HCT116 (cell line): ENCODE measurements around the gene ZDHHC9. TPM values are rescaled to one million over a fixed set of nuclear protein-coding genes. Genes with fewer than 3 reads are reported as not detected.
"Not testable (repeated sequence)": the region's sequence is repeated elsewhere in the genome, so short reads cannot be mapped to it uniquely, and the experiment has no call there.

Experiments used
- ATAC-seq: fragments of 200-7000 bp; cut with Tn5 transposase; 2 replicates; pipeline ENCODE4 v1.9.1; 2020; ENCODE audit warnings: mild to moderate bottlenecking, moderate library complexity
- BruUV-seq: library from RNA; stranded (reverse); fragments of 400-500 nt; replicated peaks from 2 replicates; lab custom pipeline; 2021; lab: Mats Ljungman, UMichigan
- CTCF ChIA-PET: fragments of 300-600 bp; sonication (Branson Sonifier 250); formaldehyde crosslinking; loops from one replicate; lab custom pipeline; 2021; ENCODE audit warnings: antibody characterized with exemption; lab: Charles Lee
- POLR2A ChIA-PET: fragments of 300-600, 350-600 bp; sonication (Branson Sonifier 250); formaldehyde crosslinking; loops from one replicate; lab custom pipeline; 2021; ENCODE audit warnings: antibody characterized with exemption; lab: Charles Lee
- RAD21 ChIA-PET, 2 experiments: fragments of 300-600 bp; sonication (Branson Sonifier 250); formaldehyde crosslinking; loops; one replicate each; lab custom pipeline; 2023; ENCODE audit warnings: low total read pairs in 2 of 2; ENCODE audit not compliant: uncharacterized antibody in 2 of 2, unreplicated experiment in 2 of 2, low non-redundant PET in 1 of 2; lab: Charles Lee
- DNase-seq: peaks from one replicate; pipeline ENCODE4 v3.0.0-alpha.2; 2010; ENCODE audit warnings: low read depth, low spot score
- H2AFZ ChIP-seq: fragments of 200-600 bp; shearing (Covaris generic), sonication (generic); 2 replicates; pipeline ENCODE4 v1.6.1; 2017; ENCODE audit warnings: low read depth, mixed run types, mixed read lengths, antibody characterized with exemption, low read length; ENCODE audit not compliant: poor library complexity, severe bottlenecking
- H3K27ac ChIP-seq: 2 replicates; pipeline ENCODE4 v1.5.1; 2012; ENCODE audit warnings: low read depth, low read length
- H3K27me3 ChIP-seq: fragments of 200-600 bp; sonication (generic); 2 replicates; pipeline ENCODE4 v1.6.1; 2016; ENCODE audit warnings: mixed run types, low read length, mixed read lengths; ENCODE audit not compliant: insufficient read depth
- H3K36me3 ChIP-seq, 2 experiments: fragments of 200-500 bp in 1 of 2; fragments of 200-600 bp in 1 of 2; sonication (Bioruptor generic) in 1 of 2; sonication (generic) in 1 of 2; 2 replicates each; pipeline versions ENCODE4 v1.5.1 to v1.6.1; 2014 to 2016; ENCODE audit warnings: low read length in 2 of 2, inconsistent platforms in 1 of 2, mixed read lengths in 1 of 2, mixed run types in 1 of 2; ENCODE audit not compliant: insufficient read depth in 2 of 2, control insufficient read depth in 1 of 2
- H3K4me1 ChIP-seq, 2 experiments: fragments of 200-600 bp in 1 of 2; sonication (generic) in 1 of 2; 2 replicates each; pipeline versions ENCODE4 v1.5.1 to v1.6.1; 2012 to 2017; ENCODE audit warnings: low read length in 2 of 2, inconsistent platforms in 1 of 2, mild to moderate bottlenecking in 1 of 2, mixed read lengths in 1 of 2, mixed run types in 1 of 2, moderate library complexity in 1 of 2; ENCODE audit not compliant: insufficient read depth in 2 of 2, control insufficient read depth in 1 of 2
- H3K4me2 ChIP-seq: fragments of 200-600 bp; sonication (generic); 2 replicates; pipeline ENCODE4 v1.6.1; 2017; ENCODE audit warnings: mixed run types, low read length, mixed read lengths
- H3K4me3 ChIP-seq, 2 experiments: fragments of 200-600 bp in 1 of 2; sonication (generic) in 1 of 2; replicated peaks in 1 of 2; 2 replicates each; pipeline ENCODE4 v1.5.1; 2011 to 2016; ENCODE audit warnings: low read length in 2 of 2, control low read depth in 1 of 2, low read depth in 1 of 2, mild to moderate bottlenecking in 1 of 2, mixed read lengths in 1 of 2, mixed run types in 1 of 2
- H3K79me2 ChIP-seq: fragments of 200-600 bp; sonication (generic); 2 replicates; pipeline ENCODE4 v1.6.1; 2017; ENCODE audit warnings: mild to moderate bottlenecking, mixed run types, low read length, moderate library complexity, mixed read lengths; ENCODE audit not compliant: insufficient read depth
- H3K9ac ChIP-seq: fragments of 200-600 bp; sonication (generic); 2 replicates; pipeline ENCODE4 v1.6.1; 2016; ENCODE audit warnings: low read length, mixed read lengths
- H3K9me2 ChIP-seq: fragments of 200-600 bp; sonication (generic), shearing (Covaris generic); 2 replicates; pipeline ENCODE4 v1.6.1; 2017; ENCODE audit warnings: mixed run types, mild to moderate bottlenecking, moderate library complexity; ENCODE audit not compliant: insufficient read depth
- H3K9me3 ChIP-seq, 2 experiments: fragments of 200-500 bp in 1 of 2; fragments of 200-600 bp in 1 of 2; sonication (Bioruptor generic) in 1 of 2; sonication (generic) in 1 of 2; 2 replicates each; pipeline ENCODE4 v1.6.1; 2014 to 2017; ENCODE audit warnings: low read length in 2 of 2, mixed read lengths in 2 of 2, inconsistent platforms in 1 of 2, low read depth in 1 of 2, mild to moderate bottlenecking in 1 of 2, mixed run types in 1 of 2, moderate library complexity in 1 of 2; ENCODE audit not compliant: control insufficient read depth in 1 of 2, insufficient read depth in 1 of 2
- H4K20me1 ChIP-seq: fragments of 200-600 bp; sonication (generic), shearing (Covaris generic); 2 replicates; pipeline ENCODE4 v1.6.1; 2017; ENCODE audit warnings: mixed run types, mild to moderate bottlenecking, moderate library complexity; ENCODE audit not compliant: insufficient read depth
- EGR1 ChIP-seq: IDR thresholded peaks from 2 replicates; pipeline ENCODE4 v1.6.1; 2012; ENCODE audit warnings: low read depth
- EZH2 ChIP-seq: fragments of 200-600 bp; sonication (generic); IDR thresholded peaks from 2 replicates; pipeline ENCODE4 v1.6.1; 2017; ENCODE audit warnings: antibody characterized with exemption, mixed run types
- FOSL1 ChIP-seq: IDR thresholded peaks from 2 replicates; pipeline ENCODE4 v1.6.1; 2012; ENCODE audit warnings: low read depth
- RAD21 ChIP-seq: IDR thresholded peaks from 2 replicates; pipeline ENCODE4 v1.6.1; 2012; ENCODE audit warnings: low read depth, mild to moderate bottlenecking
- SIN3A ChIP-seq: IDR thresholded peaks from 2 replicates; pipeline ENCODE4 v1.6.1; 2012; ENCODE audit warnings: low read depth
- TCF7L2 ChIP-seq: IDR thresholded peaks from 2 replicates; pipeline ENCODE4 v1.7.0; 2011; ENCODE audit warnings: borderline replicate concordance, inconsistent platforms; ENCODE audit not compliant: insufficient read depth, insufficient read length; ENCODE audit errors: extremely low read depth
- intact Hi-C: fragments of 100-400 bp; cut with micrococcal nuclease; formaldehyde crosslinking; loops from 2 replicates; pipeline ENCODE4 v1.10.0; 2022
- total RNA-seq: library from RNA; stranded (reverse); gene quantifications from one replicate; pipeline ENCODE4 v1.2.1, GENCODE V29; 2021; ENCODE audit not compliant: unreplicated experiment
- TF ChIP-seq, protein P1 (sequence below): IDR thresholded peaks from 2 replicates; pipeline ENCODE4 v1.6.1; 2011; ENCODE audit warnings: mild to moderate bottlenecking, low read length, moderate library complexity; ENCODE audit not compliant: insufficient replicate concordance; ENCODE audit errors: extremely low read depth
- TF ChIP-seq, protein P2 (sequence below): IDR thresholded peaks from 2 replicates; pipeline ENCODE4 v1.6.1; 2012

The ZDHHC9 gene
- total RNA-seq, 1 experiment from 2014 or later: 18.9 TPM

- TF ChIP-seq, protein P1, sequence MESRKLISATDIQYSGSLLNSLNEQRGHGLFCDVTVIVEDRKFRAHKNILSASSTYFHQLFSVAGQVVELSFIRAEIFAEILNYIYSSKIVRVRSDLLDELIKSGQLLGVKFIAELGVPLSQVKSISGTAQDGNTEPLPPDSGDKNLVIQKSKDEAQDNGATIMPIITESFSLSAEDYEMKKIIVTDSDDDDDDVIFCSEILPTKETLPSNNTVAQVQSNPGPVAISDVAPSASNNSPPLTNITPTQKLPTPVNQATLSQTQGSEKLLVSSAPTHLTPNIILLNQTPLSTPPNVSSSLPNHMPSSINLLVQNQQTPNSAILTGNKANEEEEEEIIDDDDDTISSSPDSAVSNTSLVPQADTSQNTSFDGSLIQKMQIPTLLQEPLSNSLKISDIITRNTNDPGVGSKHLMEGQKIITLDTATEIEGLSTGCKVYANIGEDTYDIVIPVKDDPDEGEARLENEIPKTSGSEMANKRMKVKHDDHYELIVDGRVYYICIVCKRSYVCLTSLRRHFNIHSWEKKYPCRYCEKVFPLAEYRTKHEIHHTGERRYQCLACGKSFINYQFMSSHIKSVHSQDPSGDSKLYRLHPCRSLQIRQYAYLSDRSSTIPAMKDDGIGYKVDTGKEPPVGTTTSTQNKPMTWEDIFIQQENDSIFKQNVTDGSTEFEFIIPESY: no peak
- TF ChIP-seq EZH2 (no peak), FOSL1 (no peak)
These were observed 32.0 kb upstream of the ZDHHC9 start (continued) for GRCh38 chrX:129875669-129876068.

- Histone ChIP-seq H3K4me3 (no peak overlapping the region), H3K9me2 (no peaks in the 10 kb centered on the region), H3K9ac (no peak overlapping the region), H3K27ac (no peak overlapping the region), H3K9me3 (no peaks in the 10 kb centered on the region), H3K27me3 (no peaks in the 10 kb centered on the region), H3K36me3 (no peaks in the 10 kb centered on the region), H3K4me2 (no peak overlapping the region), H3K79me2 (no peaks in the 10 kb centered on the region), H4K20me1 (no peaks in the 10 kb centered on the region), H3K4me1 (peaks cover 4 to 11% of the 10 kb centered on the region in 2 experiments; a peak in 3 of 4 replicates), H2AFZ (no peak overlapping the region)
- POLR2A ChIA-PET: no interaction called here
- no peak for DNase-seq
- TF ChIP-seq SIN3A: no peak
- TF ChIP-seq EGR1: no peak
- TF ChIP-seq, protein P2, sequence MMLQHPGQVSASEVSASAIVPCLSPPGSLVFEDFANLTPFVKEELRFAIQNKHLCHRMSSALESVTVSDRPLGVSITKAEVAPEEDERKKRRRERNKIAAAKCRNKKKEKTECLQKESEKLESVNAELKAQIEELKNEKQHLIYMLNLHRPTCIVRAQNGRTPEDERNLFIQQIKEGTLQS: no peak
- TF ChIP-seq RAD21: no peak
- no peak for TF ChIP-seq EZH2
- no peak for TF ChIP-seq TCF7L2
- intact Hi-C loops: no loop called here
- no TSS peak for BruUV-seq
- CTCF ChIA-PET: no interaction called here
- ATAC-seq: no peak
- RAD21 ChIA-PET: no interaction called here
These were observed 28.8 kb upstream of the ZDHHC9 start for GRCh38 chrX:129872524-129872923.

GRCh38 chrX:129866321-129866720 is 22.6 kb upstream of the ZDHHC9 start:
- H3K9me2 ChIP-seq, H3K27me3 ChIP-seq, H3K4me2 ChIP-seq, H3K36me3 ChIP-seq, H3K79me2 ChIP-seq, POLR2A ChIA-PET, H3K4me3 ChIP-seq, H3K27ac ChIP-seq, CTCF ChIA-PET, H3K9ac ChIP-seq, intact Hi-C loops, RAD21 ChIA-PET, H4K20me1 ChIP-seq, H3K4me1 ChIP-seq, H2AFZ ChIP-seq, ATAC-seq, H3K9me3 ChIP-seq, DNase-seq, BruUV-seq: not testable (repeated sequence)

GRCh38 chrX:129859134-129859533 is 15.4 kb upstream of the ZDHHC9 start:
- H3K4me2 ChIP-seq, H3K4me1 ChIP-seq, intact Hi-C loops, DNase-seq, H3K27me3 ChIP-seq, BruUV-seq, H4K20me1 ChIP-seq, CTCF ChIA-PET, RAD21 ChIA-PET, ATAC-seq, H2AFZ ChIP-seq, H3K27ac ChIP-seq, H3K9me2 ChIP-seq, H3K79me2 ChIP-seq, H3K9ac ChIP-seq, H3K4me3 ChIP-seq, POLR2A ChIA-PET, H3K36me3 ChIP-seq, H3K9me3 ChIP-seq: not testable (repeated sequence)
